SH-SY5Y (cell line): ENCODE data around the gene CTNNA3.

ENCODE experiments used
- GATA2 ChIP-seq: IDR thresholded peaks from 2 replicates; pipeline ENCODE4 v1.6.1; 2011; ENCODE audit warnings: mild to moderate bottlenecking, low read depth, low read length
- GATA3 ChIP-seq: IDR thresholded peaks from 2 replicates; pipeline ENCODE4 v1.6.1; 2011; ENCODE audit warnings: low read depth, mild to moderate bottlenecking, low read length, moderate library complexity

- TF ChIP-seq GATA2, result no peak
- TF ChIP-seq GATA3, result no peak
Observed at GRCh38 chr10:66744915-66745314, 951.1 kb downstream of the CTNNA3 start.
